ENCODE results near the gene KCNIP4.

DNA sequence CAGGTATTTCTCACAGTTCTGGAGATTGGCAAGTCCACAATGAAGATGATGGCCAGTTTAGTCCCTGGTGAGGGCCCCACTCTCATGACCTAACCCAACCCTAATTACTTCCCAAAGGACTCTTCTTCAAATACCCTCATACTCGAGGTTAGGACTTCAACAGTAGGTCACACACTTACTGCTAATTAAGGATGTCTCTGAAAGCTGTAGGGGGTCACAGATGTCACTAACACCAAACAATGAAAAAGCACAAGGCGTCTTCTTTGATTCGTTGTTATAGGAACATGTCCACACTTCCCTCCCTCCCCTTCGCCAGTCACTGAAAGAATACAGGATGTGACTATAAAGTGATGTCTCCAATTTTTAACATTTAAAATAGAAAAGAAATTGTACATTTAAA, 938.6 kb downstream of the KCNIP4 start:
- TF ChIP-seq EZH2phosphoT487 (IDR thresholded peaks at IDR 0.05; ENCODE audit: insufficient read depth, low read depth): no peak
- TF ChIP-seq EZH2 (IDR thresholded peaks at IDR 0.05; ENCODE audit: insufficient read depth, poor library complexity, severe bottlenecking): no peak

Measured in GM23248 (cell line).